ENCODE data around the gene C6orf47. TPM values are rescaled to one million over a fixed set of nuclear protein-coding genes. Genes with fewer than 3 reads are reported as not detected.

The C6orf47 gene
- total RNA-seq, 1 donor from 2014 or later: 21.5 TPM

- H3K4me1 Mint-ChIP-seq (ENCODE audit: unreplicated experiment): no peaks in the 10 kb centered on the region
- H3K27ac Mint-ChIP-seq (ENCODE audit: unreplicated experiment): no peak overlapping the region
Measured at GRCh38 chr6:31609519-31610406, 50.8 kb downstream of the C6orf47 start.

More at GRCh38 chr6:31609519-31610406, 50.8 kb downstream of the C6orf47 start:
- Mint-ChIP-seq H3K36me3 (ENCODE audit: unreplicated experiment) (no peaks in the 10 kb centered on the region), H3K4me3 (ENCODE audit: unreplicated experiment) (no peak overlapping the region), H3K27me3 (ENCODE audit: unreplicated experiment) (no peaks in the 10 kb centered on the region), H3K9me3 (ENCODE audit: unreplicated experiment) (no peaks in the 10 kb centered on the region)
- TF ChIP-seq, protein P1, sequence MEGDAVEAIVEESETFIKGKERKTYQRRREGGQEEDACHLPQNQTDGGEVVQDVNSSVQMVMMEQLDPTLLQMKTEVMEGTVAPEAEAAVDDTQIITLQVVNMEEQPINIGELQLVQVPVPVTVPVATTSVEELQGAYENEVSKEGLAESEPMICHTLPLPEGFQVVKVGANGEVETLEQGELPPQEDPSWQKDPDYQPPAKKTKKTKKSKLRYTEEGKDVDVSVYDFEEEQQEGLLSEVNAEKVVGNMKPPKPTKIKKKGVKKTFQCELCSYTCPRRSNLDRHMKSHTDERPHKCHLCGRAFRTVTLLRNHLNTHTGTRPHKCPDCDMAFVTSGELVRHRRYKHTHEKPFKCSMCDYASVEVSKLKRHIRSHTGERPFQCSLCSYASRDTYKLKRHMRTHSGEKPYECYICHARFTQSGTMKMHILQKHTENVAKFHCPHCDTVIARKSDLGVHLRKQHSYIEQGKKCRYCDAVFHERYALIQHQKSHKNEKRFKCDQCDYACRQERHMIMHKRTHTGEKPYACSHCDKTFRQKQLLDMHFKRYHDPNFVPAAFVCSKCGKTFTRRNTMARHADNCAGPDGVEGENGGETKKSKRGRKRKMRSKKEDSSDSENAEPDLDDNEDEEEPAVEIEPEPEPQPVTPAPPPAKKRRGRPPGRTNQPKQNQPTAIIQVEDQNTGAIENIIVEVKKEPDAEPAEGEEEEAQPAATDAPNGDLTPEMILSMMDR (IDR thresholded peaks at IDR 0.05): no peak
- no peak for DNase-seq (ENCODE audit: extremely low spot score, unreplicated experiment)

Small RNA genes lying within 50 kb of the gene (microRNA-seq; reads per million reads assigned to microRNA genes)
- gene MIR4646 (ENCODE audit: unreplicated experiment) (not detected), gene MIR6832 (ENCODE audit: unreplicated experiment) (not detected)

Other genes with a start within 250 kb of the C6orf47 start
- 12.1 and 13.8 TPM in 2 replicates for gene MICB, start 162.6 kb downstream of the C6orf47 start, total RNA-seq
- not detected in 2 replicates for gene MCCD1, start 131.8 kb downstream of the C6orf47 start, total RNA-seq
- 315 and 331 TPM in 2 replicates for gene DDX39B, start 118.8 kb downstream of the C6orf47 start, total RNA-seq
- 8.8 and 9.0 TPM in 2 replicates for gene ATP6V1G2, start 114.2 kb downstream of the C6orf47 start, total RNA-seq
- 28.7 and 33.2 TPM in 2 replicates for gene NFKBIL1, start 113.2 kb downstream of the C6orf47 start, total RNA-seq
- gene LTA, start 88.5 kb downstream of the C6orf47 start, total RNA-seq: not detected in 2 replicates
- gene TNF, start 85.2 kb downstream of the C6orf47 start, total RNA-seq: not detected in 2 replicates
- not detected in 2 replicates for gene LTB, start 78.4 kb downstream of the C6orf47 start, total RNA-seq
- gene LST1, start 74.5 kb downstream of the C6orf47 start, total RNA-seq: not detected in 2 replicates
- not detected in 2 replicates for gene NCR3, start 67.8 kb downstream of the C6orf47 start, total RNA-seq
- not detected in 2 replicates for gene AIF1, start 45.5 kb downstream of the C6orf47 start, total RNA-seq
- gene PRRC2A, start 40.1 kb downstream of the C6orf47 start, total RNA-seq: 189 and 205 TPM in 2 replicates
- gene BAG6, start 8.1 kb downstream of the C6orf47 start, total RNA-seq: 382 and 386 TPM in 2 replicates
- 2.2 and 4.0 TPM in 2 replicates for gene APOM, start 4.9 kb downstream of the C6orf47 start, total RNA-seq
- 17.0 and 18.7 TPM in 2 replicates for gene GPANK1, start 4.2 kb upstream of the C6orf47 start, total RNA-seq
- gene CSNK2B, start 5.3 kb upstream of the C6orf47 start, total RNA-seq: 142 and 163 TPM in 2 replicates
- 14.0 and 17.6 TPM in 2 replicates for gene LY6G5B, start 9.2 kb upstream of the C6orf47 start, total RNA-seq
- 3.9 and 5.0 TPM in 2 replicates for gene LY6G5C, start 20.3 kb upstream of the C6orf47 start, total RNA-seq
- gene ABHD16A, start 42.5 kb upstream of the C6orf47 start, total RNA-seq: 46.6 and 50.5 TPM in 2 replicates
- gene LY6G6F, start 46.1 kb upstream of the C6orf47 start, total RNA-seq: not detected in 2 replicates
- gene LY6G6D, start 54.6 kb upstream of the C6orf47 start, total RNA-seq: not detected in 2 replicates
- not detected in 2 replicates for gene LY6G6C, start 61.0 kb upstream of the C6orf47 start, total RNA-seq
- gene MPIG6B, start 62.6 kb upstream of the C6orf47 start, total RNA-seq: not detected in 2 replicates
- gene DDAH2, start 68.5 kb upstream of the C6orf47 start, total RNA-seq: 91.4 and 96.3 TPM in 2 replicates
- 230 and 242 TPM in 2 replicates for gene CLIC1, start 75.8 kb upstream of the C6orf47 start, total RNA-seq
- 18.4 and 20.9 TPM in 2 replicates for gene MSH5, start 79.2 kb upstream of the C6orf47 start, total RNA-seq
- 2.5 and 3.4 TPM in 2 replicates for gene SAPCD1, start 101.9 kb upstream of the C6orf47 start, total RNA-seq
- 0.50 and 0.94 TPM in 2 replicates for gene VWA7, start 116.5 kb upstream of the C6orf47 start, total RNA-seq
- gene VARS1, start 135.0 kb upstream of the C6orf47 start, total RNA-seq: 73.0 and 73.4 TPM in 2 replicates
- 50.6 and 54.3 TPM in 2 replicates for gene LSM2, start 146.2 kb upstream of the C6orf47 start, total RNA-seq
- 1.1 and 1.7 TPM in 2 replicates for gene HSPA1L, start 154.5 kb upstream of the C6orf47 start, total RNA-seq
- 19.7 and 24.8 TPM in 2 replicates for gene HSPA1A, start 154.8 kb upstream of the C6orf47 start, total RNA-seq
- 65.5 and 65.8 TPM in 2 replicates for gene HSPA1B, start 167.0 kb upstream of the C6orf47 start, total RNA-seq
- 74.8 and 83.6 TPM in 2 replicates for gene NEU1, start 202.0 kb upstream of the C6orf47 start, total RNA-seq
- not detected in 2 replicates for gene SLC44A4, start 218.2 kb upstream of the C6orf47 start, total RNA-seq
- 62.4 and 66.7 TPM in 2 replicates for gene EHMT2, start 236.9 kb upstream of the C6orf47 start, total RNA-seq
- 8.3 and 8.8 TPM in 2 replicates for gene ZBTB12, start 241.3 kb upstream of the C6orf47 start, total RNA-seq

All from osteocyte (in vitro differentiated cells).